HG02798 (cell line): ENCODE results near the gene INTS12.

Experiments used
- ATAC-seq: cut with Tn5 transposase; IDR thresholded peaks from one replicate; pipeline ENCODE4 v1.9.1; 2021; ENCODE audit warnings: mild to moderate bottlenecking; ENCODE audit not compliant: unreplicated experiment, poor library complexity

INTS12 gene

DNA sequence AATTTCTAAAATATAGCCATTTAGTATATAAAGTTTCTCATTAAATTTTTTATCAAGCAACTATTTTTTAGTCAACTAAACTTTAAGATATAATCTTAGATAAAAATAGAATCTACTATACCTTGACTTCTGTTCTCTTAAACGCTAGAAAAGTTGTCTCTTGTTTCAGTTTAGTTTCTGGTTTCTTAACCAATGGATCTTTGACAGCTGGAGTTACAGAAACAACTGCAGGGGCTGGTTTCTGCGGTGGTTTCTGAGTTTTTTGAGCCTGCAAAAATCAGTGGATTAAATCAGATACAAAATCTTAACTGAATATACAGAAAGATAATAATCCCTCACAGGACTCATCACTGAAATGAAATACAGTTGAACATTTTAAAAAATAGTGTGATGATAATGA, 21.9 kb downstream of the INTS12 start:
- ATAC-seq, result no peak

DNA sequence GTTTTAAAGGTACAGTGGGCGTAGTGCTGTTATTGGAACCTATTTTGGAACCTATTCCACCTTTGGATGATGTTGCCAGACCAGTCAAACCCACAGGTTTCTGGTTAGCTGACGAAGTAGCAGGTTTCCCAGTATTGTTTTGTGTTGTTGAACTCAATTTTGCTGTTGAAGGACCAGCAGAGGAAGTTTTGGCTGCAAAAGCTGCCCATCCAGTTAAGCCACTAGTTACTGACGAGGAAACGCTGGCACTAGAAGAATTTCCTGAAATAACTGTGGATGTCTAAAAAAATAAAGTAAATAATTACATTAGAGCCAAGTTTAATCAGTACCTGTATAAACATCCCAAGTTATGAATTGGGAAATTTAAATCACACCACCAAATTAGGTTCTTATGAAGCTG, 25.5 kb downstream of the INTS12 start:
- ATAC-seq, result no peak

DNA sequence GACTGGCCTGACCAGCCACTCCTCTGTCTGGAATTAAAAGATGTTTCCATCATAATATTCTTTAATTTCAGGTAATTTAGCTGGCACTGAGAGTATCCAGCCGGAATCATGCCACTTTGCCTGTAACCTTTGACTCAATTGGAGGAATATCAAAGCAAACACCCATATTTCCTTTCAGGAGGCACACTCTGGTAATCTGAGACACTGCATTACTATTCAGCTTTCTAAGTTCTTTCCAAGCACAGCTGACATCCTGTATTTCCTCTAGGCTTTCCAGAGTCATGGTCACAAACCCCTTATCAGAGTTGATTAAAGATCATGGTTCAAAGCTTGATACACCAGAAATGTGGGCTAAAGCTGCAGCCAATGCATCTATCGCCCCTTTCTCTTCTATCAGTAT, 29.3 kb downstream of the INTS12 start:
- ATAC-seq, result no peak

DNA sequence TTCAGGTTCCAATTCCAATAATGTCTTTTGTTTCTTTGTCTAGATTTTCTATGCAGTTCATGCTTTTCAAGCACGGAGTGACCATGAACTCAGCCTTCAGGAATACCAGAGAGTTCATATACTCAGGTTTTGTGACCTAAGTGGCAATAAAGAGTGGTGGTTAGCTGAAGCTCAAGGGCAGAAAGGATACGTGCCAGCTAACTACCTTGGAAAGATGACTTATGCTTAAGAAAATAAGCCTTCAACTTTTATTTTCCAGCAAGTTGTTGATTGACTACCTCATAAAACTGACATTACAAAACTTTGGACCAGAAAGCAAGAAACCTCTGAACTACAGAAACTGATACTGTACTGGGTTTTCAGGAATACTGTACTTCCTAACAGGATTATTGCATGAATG, 30.8 kb downstream of the INTS12 start:
- ATAC-seq, result no peak

DNA sequence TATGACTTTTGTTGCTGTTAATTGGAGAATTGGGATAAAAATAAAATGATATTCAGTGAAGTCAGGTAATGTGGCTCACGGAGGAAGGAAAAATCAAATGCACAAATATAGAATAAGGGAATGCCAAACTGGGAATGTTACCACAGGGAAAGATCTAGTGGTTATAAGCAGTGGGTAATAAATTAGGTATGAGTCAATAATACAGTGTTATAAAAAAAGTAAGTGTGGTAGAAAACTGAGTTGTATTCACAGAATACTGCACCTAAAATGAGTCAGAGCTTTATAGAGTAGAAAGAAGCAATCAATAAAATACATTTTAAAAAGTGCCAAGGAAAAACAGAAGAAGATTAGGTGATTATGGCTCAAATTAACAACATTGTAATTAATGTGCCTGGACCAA, 34.5 kb downstream of the INTS12 start:
- ATAC-seq, result no peak

DNA sequence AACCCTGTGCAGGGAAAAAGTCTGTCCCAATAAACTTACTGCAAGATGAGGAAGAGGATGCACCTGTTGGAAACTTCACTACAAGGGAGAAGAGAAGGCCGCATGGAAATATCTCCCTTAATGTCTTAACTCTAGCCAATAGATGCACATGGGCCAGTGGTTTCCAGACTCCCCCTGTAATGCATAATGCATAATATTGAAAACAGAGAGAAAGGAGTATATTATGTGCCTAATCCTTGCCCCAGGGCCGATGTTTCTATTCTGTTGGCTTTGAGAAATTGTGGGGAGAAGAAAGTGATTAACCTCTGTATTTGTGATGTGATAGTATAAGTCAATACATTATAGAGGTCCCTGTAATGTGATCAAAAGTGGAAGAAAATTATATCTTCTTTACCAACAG, 37.2 kb downstream of the INTS12 start:
- ATAC-seq, result no peak

DNA sequence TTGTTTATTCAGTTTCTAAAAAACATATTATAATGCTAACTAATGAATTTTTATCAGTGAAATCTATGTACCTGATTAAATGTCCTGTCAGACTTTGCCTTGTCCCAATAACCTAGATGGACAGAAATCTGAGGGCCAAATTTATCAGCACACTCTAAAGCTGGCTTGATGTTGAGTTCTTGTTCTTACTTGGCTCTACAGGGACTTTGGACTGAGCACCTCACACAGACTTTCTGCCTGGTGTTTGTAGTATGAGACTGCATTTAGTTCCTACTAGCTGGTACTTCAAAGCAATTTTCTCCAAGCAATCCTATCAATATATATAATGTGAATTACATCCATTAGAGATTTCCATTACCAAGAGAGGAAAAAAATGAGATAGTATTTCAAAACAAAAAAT, 37.8 kb downstream of the INTS12 start:
- ATAC-seq, result no peak

DNA sequence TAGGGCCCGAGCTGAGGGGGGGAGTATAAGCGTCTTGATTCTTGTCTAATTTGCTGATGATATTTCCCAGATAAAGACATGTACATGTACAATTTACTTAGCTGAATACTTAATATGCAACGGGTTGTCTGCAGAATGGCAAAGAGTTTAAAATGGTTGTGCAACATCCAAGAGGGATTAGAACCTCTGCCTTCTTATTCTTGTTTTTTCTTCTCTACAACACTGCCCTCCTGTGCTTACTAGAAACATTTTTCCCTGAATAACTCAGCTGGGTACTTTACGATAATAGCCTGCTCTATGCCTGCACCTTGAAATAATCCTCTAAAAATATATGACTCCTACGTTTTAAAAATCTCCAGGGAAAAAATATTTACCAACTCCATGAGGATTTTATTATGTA, 41.8 kb downstream of the INTS12 start:
- ATAC-seq, result peak; percentile 48

DNA sequence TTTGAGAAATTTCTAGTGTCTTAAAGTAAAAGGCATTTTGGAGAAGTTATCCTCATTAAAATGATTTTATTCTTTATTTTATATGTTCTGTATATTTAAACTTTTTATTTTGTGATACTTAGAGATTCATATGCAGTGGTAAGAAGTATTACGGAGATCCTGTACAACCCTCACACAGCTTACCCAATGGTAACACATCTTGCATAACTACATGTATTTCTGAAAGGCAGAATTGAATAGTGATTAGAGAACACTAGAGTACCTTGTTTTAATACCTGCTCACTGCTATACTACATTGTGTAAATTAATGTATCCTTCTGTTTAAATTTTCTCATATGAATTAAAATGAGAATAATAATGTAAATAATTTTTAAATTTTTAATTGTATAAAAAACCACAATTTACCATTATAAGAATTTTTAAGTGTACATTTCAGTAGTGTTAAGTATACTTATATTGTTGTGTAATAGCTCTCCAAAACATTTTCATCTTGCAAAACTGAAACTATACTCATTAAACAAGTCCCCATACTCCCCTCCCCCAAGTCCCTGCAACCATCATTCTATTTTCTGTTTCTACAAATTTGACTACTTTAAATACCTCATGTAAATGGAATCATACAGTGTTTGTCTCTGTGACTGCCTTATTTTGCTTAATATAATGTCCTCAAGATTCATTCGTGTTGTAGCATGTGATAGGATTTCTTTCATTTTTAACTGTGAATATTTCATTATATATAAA, 45.4 kb downstream of the INTS12 start:
- no peak for ATAC-seq

DNA sequence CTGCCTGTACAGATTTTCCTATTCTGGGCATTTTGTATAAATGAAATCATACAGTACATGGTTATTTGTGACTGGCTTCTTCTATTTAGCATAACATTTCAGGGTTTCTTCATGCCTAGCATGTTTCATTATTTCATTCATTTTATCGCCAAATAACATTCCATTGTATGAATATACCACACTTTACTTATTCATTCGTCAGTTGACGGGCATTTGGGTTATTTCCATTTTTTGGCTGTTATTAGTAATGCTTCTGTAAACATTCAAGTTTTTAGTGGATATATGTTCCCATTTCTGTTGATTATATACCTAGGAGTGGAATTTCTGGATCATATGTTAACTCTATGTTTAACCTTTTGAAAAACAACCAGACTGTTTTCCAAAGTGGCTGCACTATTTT, 47.5 kb downstream of the INTS12 start:
- ATAC-seq, result no peak

DNA sequence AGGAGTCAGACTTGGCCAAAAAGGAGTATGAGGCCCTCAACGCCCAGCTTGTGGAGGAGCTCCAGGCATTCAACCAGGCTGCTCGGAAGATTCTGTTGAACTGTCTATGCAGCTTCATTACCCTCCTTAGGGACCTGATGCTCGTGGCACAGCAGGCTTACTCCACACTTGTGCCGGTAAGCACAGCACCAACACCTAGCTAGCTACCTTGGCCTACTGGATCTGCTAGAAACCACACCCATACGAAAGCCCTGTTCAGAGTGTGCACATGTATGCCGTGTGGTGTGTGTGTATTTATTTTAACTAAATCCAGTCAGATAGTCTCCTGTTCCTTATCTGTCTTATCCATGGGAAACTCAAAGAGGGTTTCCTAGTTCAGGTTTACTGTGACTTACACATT, 49.3 kb downstream of the INTS12 start:
- no peak for ATAC-seq

DNA sequence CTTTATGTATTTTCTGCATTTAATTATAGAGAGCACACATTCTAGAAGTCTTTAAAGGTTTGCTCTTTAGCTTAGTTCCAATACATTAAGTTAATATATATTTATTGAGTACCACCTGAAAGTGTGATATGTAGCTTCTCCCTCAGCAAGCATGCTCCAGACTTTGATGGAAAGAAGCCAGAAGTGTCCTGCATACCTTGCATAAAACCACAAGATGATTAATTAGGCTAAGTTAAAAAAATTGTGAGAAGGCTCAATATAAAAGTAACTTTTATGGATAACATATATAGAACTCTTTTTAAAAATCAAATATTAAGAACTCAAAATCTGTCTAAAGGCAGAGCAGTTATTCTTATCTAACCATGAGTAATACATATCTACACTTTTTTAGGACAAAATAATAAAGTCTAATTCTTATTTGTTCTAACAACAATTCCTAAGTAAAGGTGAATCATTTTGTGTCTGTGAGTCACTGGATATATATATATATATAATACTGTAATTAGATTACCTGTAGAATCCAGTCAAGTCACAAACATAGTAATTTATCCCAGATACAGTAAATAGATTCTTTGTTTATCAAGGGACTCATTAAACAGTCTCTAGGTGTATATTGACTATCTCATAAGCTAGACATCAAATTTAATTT, 51.2 kb downstream of the INTS12 start:
- ATAC-seq, result no peak

DNA sequence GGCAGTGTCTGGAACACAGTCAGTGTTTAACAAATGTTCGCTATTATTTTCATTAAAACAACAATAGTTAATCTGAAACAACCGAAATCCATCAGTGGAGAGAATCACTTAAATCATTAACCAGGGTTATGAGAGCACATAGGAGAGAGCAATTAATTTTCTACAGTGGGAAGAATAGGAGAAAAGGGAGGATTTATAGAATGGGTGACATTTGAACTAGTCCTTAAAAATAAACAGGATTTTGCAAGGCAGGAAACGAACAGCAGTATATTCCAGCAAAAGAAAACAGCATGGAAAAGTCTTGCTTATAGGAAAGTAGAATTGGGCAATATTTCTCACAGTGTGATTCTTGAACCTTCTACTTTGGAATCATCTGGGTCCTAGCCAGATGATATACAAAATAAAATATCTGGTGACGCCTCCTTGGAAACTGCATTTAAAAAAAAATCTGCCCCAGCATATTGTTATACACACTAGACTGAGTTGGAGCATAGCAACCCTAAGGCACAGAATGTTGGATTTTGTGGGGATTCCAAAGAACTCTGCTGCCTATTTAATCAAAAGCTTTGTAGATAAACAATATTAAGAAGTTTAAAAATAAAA, 56.1 kb downstream of the INTS12 start:
- ATAC-seq, result no peak

DNA sequence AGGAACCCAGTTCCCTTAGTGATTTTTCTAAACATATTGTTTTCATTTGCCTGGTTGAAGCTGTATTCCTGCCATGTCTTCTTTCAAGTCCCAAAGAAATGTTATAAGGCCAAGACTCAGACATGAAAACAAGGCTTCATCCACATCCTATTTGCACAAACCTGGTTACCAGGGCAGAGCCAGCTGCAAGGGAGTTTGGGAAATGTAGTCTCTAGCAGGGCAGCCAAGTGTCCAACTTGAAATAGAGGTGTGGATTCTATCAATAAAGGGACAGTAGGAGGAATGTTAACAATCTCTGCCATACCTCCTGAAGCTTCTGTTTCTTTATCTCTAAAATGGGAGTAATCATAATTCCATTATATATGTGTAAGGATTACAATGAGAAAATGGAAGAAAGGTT, 56.6 kb downstream of the INTS12 start:
- no peak for ATAC-seq

DNA sequence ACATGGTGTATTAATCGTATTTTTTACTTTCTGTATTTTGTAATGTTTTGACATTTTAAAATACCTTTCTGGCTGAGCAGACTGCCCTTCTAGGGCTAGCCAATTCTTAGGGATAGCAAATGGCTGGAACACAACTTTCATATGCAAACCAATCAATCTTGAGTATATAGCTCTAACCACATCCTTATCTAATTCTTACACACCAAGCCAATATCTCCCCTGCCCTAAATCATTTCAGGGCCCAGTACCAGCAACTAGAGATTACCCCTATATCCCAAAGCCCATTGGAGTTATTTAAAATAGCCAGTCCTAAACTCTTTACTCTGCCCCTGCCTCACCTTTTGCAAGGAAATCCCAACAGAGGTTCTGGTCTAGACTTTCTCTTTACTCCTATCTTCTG, 58.3 kb downstream of the INTS12 start:
- ATAC-seq, result no peak

DNA sequence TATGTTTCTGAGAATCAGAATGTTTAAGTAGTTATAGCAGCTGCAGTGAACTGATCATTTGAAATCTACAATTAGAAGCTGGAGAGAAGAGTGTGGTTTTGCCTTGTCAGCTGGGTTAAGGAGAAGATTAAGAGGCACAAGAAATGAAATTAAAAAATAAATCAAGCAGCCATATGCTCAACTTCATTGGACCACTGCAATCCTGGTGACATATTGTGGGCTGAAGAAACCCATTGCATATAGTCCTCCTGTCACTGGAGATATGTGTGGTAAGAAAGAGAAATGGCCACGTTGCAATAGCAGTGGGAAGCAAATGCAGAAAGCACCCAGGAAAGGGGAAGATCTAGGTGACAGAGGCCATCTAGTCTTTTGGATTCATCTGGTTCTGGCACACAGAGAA, 63.0 kb downstream of the INTS12 start:
- ATAC-seq, result no peak

DNA sequence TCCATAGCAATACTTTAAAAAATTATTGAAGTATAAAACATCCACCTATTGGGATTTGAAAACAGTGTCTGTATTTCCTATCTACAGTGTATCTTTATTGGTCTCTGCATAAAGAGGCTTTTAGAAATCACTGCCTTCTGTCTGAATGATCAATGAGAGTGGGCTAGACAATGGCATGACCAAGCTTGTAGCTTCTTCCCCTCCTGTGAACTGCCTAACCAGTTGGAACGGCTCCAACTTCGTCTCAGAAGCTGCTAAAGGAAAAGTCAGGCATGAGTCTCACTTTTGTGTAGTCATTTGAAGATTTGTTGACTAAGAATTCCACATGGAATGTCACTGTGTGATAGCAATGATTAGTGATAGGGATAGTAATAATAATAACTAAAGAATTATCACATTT, 64.2 kb downstream of the INTS12 start:
- no peak for ATAC-seq

DNA sequence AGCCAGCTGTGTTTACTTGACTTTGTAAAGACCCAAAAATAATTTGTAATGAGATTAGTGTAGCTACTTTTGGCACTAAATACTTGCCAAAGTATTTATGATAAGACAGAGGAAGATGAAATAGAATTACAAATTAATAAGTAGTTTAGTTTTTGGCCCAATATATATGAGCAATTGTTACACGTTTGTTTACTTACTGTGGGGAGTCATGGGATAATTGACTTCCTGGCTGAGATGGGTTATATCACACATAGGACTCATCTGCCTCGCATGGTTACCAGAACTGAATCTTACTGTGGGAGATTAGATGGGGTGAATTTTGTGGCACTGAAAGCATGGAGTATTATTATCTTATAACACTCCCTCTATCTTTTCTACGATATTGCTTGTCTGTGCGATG, 66.6 kb downstream of the INTS12 start:
- ATAC-seq, result no peak

DNA sequence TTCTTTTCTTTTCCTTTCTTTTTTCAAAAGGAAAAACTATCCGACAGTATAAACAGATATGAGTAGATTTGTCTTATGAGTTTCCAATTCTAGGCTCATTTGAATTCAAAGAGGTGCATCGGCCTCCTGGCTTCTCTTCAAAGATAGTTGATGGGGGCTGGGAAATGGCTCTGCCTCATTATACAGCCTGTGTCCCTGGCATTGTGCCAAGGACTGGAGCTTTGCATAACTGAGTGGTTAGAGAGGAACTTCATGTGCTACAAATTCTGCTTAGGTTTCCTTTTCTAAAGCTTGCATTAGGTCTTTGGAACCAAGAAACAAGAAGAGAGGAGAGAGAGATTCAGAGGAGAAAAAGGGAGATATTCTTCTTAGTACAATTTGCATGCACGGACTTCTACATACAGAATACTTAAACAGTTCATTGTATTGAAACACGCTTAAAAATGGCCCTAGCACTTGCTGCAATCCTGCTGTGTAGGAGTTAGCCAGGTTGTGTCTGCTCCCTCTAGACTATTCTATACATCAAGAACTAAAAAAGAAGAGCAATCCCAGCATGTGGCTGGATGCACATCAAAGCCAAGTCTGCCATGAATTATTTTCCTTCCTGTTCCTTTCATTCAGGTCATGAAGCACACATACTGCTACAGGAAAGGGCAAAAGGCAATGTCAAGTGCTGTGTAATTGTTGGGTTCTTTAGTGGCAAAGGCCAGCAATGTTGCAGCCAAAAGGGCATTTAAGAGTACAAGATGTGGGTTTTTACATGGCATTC, 70.9 kb downstream of the INTS12 start:
- peak; percentile 90 for ATAC-seq

DNA sequence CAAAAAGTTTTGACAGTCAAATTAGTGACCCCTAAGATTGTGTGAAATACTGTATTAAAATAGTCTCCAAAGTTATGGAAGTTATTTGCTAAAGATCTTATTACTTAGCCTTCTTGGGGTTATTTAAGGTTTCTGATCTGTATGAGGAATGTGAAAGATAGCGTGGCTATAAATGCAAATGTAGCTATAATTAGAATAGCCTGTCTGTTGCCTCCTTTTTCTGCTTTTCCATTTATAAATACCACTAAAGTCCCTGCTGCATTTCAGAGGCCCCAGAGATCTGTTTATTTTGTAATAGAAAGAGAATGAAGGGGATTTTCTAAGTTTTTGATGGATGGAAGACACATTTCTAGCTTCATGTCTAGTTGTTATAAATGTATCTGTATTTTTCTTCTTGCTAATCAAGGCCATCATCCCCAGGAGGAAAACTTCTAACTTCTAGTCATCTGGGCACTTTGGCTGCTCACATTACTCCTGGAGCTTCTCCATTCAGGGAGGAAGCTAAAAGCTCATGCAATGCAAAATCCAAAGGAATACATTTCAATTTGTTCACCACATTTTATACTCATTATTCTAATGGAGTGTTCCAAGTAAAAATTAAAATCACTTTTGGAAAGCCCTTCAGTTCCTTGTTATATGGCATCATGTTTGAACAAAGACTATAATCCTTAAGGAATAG, 73.9 kb downstream of the INTS12 start:
- peak; percentile 23 for ATAC-seq

DNA sequence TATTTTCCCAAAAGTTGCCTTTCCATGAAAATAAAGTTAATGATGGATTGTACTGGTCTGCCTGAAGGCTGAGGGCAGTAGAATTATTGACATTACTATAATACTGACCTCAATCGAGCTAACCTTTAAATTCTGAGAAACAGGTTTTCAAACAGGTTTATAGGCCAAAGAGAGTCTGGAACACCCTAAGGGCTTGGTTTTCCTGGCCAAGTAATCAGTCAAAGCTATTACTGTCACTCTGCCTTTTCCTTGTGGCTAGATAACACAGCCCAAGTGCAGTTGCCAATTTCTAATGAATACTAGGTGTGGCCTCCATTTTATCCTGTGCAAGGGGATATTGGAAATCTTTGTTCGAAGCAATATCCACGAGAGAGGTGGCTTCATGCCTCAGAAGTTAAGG, 75.2 kb downstream of the INTS12 start:
- ATAC-seq, result no peak
